Measurements from ENCODE around the gene EMD. TPM values are rescaled to one million over a fixed set of nuclear protein-coding genes. Genes with fewer than 3 reads are reported as not detected.
"Not testable (repeated sequence)": the region's sequence is repeated elsewhere in the genome, so short reads cannot be mapped to it uniquely, and the experiment has no call there.

EMD gene
- total RNA-seq, 1 donor from 2014 or later: 42.5 TPM

- Mint-ChIP-seq H3K4me3 (ENCODE audit: low read depth) (no peak overlapping the region), H3K9me3 (ENCODE audit: low read depth) (no peaks in the 10 kb centered on the region), H3K27ac (no peak overlapping the region), H3K36me3 (ENCODE audit: insufficient read depth) (peaks cover 2% of the 10 kb centered on the region), H3K4me1 (ENCODE audit: low read depth) (peaks cover 9% of the 10 kb centered on the region), H3K27me3 (no peaks in the 10 kb centered on the region)
- peak; percentile 41 for TF ChIP-seq CTCF (IDR thresholded peaks at IDR 0.05; ENCODE audit: unreplicated experiment)
- no peak for DNase-seq (ENCODE audit: low spot score, unreplicated experiment)
These were observed 5.3 kb downstream of the EMD start for GRCh38 chrX:154384284-154384892.

DNA sequence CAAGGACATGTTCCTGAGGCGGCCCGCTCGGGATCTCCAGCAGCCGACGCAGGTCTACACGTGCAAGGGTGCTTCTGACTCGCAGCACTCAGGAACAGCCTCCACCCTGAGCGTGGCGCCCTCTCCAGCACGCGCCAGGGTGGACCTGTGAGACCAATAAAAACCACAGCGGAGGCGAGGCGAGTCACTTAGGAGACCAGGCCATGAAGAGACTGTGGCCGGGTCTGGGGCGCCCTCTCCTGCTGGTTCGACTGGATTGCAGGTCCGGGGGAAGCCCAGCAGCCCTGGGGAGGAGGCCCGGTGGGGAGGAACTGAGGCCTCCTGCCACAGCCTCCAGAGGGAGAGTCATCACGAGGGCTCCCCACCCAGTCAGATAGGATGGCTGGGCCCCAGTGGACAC is 9.0 kb downstream of the EMD start:
- H3K27me3 Mint-ChIP-seq; H3K4me3 Mint-ChIP-seq (ENCODE audit: low read depth); H3K9me3 Mint-ChIP-seq (ENCODE audit: low read depth): not testable (repeated sequence)

DNA sequence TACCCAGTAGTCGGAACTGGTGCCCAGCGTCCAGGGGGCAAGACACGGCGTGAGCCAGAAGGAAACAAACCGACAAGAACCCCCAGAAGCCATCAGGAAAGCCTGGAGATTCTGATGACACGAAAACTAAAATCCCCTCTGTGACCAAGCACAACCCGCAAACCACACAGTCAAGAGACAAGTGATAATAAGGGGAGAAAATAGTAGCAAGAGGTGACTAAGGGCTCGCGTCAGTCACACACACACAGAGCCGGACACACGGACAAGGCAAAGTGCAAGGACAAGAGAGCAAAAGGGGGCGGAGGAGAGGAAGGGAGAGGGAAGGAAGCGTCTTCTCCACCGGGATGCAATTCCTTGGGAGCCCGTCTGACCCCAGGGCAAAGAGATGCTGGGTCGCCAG is 9.6 kb downstream of the EMD start:
- not testable (repeated sequence) for H3K4me3 Mint-ChIP-seq (ENCODE audit: low read depth); H3K36me3 Mint-ChIP-seq (ENCODE audit: insufficient read depth); H3K27me3 Mint-ChIP-seq; H3K4me1 Mint-ChIP-seq (ENCODE audit: low read depth); H3K9me3 Mint-ChIP-seq (ENCODE audit: low read depth); H3K27ac Mint-ChIP-seq; DNase-seq (ENCODE audit: low spot score, unreplicated experiment)

More for the DNA sequence above, 9.0 kb downstream of the EMD start:
- not testable (repeated sequence) for DNase-seq (ENCODE audit: low spot score, unreplicated experiment); H3K27ac Mint-ChIP-seq; H3K36me3 Mint-ChIP-seq (ENCODE audit: insufficient read depth); H3K4me1 Mint-ChIP-seq (ENCODE audit: low read depth)

DNA sequence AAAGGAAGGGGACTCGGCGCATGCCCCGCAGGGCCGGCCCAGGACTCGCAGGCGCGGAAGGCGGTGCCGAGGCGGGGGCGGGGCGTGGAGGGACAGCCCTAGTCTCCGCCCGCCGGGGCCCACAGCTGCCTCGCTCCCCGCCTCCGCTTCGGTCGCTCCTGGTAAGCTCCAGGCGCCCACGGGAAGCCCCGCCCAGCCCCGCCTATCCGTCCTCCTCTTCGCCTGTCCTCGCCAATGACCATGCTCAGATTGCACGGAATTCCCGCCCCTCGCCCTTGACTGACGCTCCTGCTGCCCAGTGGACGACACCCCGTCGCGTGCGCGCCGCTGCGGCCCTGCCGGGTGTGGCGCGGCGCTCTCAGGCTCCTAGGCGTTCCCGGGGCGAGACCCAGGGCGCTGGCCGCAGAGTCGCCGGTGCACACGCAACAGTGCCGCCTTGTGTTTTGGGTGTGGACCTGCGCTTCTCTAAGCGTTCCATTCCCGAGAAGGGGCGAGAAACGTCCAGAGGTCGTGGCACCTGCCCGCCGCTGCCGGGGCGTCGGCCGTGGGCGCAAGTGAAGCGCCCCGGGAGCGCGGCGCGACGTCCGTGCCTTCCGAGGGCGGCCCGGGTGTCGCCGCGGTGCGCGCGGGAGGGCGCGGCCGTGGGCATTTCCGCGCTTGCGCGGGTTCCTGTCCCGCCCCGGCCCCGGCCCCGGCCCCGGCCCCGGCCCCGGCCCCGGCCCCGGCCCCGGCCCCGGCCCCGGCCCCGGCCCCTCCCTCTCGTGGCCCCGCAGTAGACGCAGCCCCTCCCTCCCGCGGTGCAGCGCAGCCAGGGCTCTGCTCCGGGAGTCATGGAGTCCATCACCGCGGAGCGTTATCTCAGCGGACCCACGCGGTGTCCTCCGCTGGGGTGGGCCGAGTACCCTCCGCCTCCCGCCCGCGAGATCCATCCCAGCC is 11.0 kb downstream of the EMD start:
- H3K27ac Mint-ChIP-seq; H3K4me3 Mint-ChIP-seq (ENCODE audit: low read depth); DNase-seq (ENCODE audit: low spot score, unreplicated experiment); H3K4me1 Mint-ChIP-seq (ENCODE audit: low read depth); H3K36me3 Mint-ChIP-seq (ENCODE audit: insufficient read depth); H3K27me3 Mint-ChIP-seq; H3K9me3 Mint-ChIP-seq (ENCODE audit: low read depth): not testable (repeated sequence)

GRCh38 chrX:154396363-154396762 is 17.3 kb downstream of the EMD start:
- not testable (repeated sequence) for H3K9me3 Mint-ChIP-seq (ENCODE audit: low read depth); H3K4me1 Mint-ChIP-seq (ENCODE audit: low read depth); H3K27me3 Mint-ChIP-seq
- Mint-ChIP-seq H3K4me3 (ENCODE audit: low read depth) (peak overlapping the region; percentile 97), H3K27ac (peak overlapping the region; percentile 99), H3K36me3 (ENCODE audit: insufficient read depth) (peaks cover 13% of the 10 kb centered on the region)
- DNase-seq (ENCODE audit: low spot score, unreplicated experiment): peak; percentile 5

GRCh38 chrX:154396973-154397887 is 18.1 kb downstream of the EMD start:
- H3K27me3 Mint-ChIP-seq: no peaks in the 10 kb centered on the region
- H3K4me3 Mint-ChIP-seq (ENCODE audit: low read depth): peak overlapping the region; percentile 97
- peaks cover 9% of the 10 kb centered on the region for H3K4me1 Mint-ChIP-seq (ENCODE audit: low read depth)
- DNase-seq (ENCODE audit: low spot score, unreplicated experiment): peak; percentile 8
- peaks cover 5% of the 10 kb centered on the region for H3K9me3 Mint-ChIP-seq (ENCODE audit: low read depth)
- H3K36me3 Mint-ChIP-seq (ENCODE audit: insufficient read depth): peaks cover 13% of the 10 kb centered on the region
- peak overlapping the region; percentile 99 for H3K27ac Mint-ChIP-seq
- TF ChIP-seq CTCF (IDR thresholded peaks at IDR 0.05; ENCODE audit: unreplicated experiment): no peak

Measured in progenitor cell of endocrine pancreas (in vitro differentiated cells).